ENCODE measurements around the gene UBA1. TPM values are rescaled to one million over a fixed set of nuclear protein-coding genes. Genes with fewer than 3 reads are reported as not detected.
A peak's percentile ranks its signal among the peaks of the same experiment; 100 is the strongest.

UBA1 gene
- total and polyA plus RNA-seq, 2 of the 13 experiments (the other 11 are each of a cell fraction or from before 2014, with no cell fraction given), result 93.3 to 129 TPM

- TF ChIP-seq AHR (CRISPR knock-in tag; IDR thresholded peaks at IDR 0.05) (no peak), PCBP1 (IDR thresholded peaks at IDR 0.05; ENCODE audit: borderline replicate concordance, low read depth, low read length) (no peak), ZNF703 (CRISPR knock-in tag; IDR thresholded peaks at IDR 0.05; ENCODE audit: borderline replicate concordance) (no peak), SKIL (CRISPR knock-in tag; IDR thresholded peaks at IDR 0.05; ENCODE audit: borderline replicate concordance) (no peak), ZBTB2 (CRISPR knock-in tag; IDR thresholded peaks at IDR 0.05; ENCODE audit: low read depth) (no peak), TBX2 (CRISPR knock-in tag; IDR thresholded peaks at IDR 0.05; ENCODE audit: borderline replicate concordance) (peak; percentile 43; the same call in 1 of the 2 replicates), FOXA1 (IDR thresholded peaks at IDR 0.05) (no peak), FOXA1 (CRISPR knock-in tag; IDR thresholded peaks at IDR 0.05) (no peak), EED (CRISPR knock-in tag; IDR thresholded peaks at IDR 0.05) (no peak), ZNF576 (CRISPR knock-in tag; IDR thresholded peaks at IDR 0.05) (no peak), LBX2 (CRISPR knock-in tag; IDR thresholded peaks at IDR 0.05; ENCODE audit: borderline replicate concordance) (no peak), SRSF1 (optimal IDR thresholded peaks at IDR 0.05; ENCODE audit: low read depth, low read length) (no peak), SAFB2 (CRISPR knock-in tag; IDR thresholded peaks at IDR 0.05; ENCODE audit: borderline replicate concordance, low read depth) (no peak), ZNF616 (CRISPR knock-in tag; IDR thresholded peaks at IDR 0.05; ENCODE audit: low read depth) (0 out of 2 replicates have a peak, but pooled peaks have one; percentile 32), SPEN (CRISPR knock-in tag; IDR thresholded peaks at IDR 0.05; ENCODE audit: low read depth) (no peak), ZNF142 (CRISPR knock-in tag; IDR thresholded peaks at IDR 0.05) (no peak)
Observed at GRCh38 chrX:47218280-47218919, 24.8 kb downstream of the UBA1 start, which contains the start of gene CDK16 (continued).
